NB4 (cell line): ENCODE measurements around the gene FGF14.

Source experiments
- CTCF ChIP-seq: IDR thresholded peaks from one replicate; pipeline ENCODE4 v1.5.1; 2012; ENCODE audit warnings: low read depth, low read length
- POLR2A ChIP-seq: IDR thresholded peaks from 2 replicates; pipeline ENCODE4 v1.6.1; 2011; ENCODE audit warnings: mild to moderate bottlenecking; ENCODE audit not compliant: insufficient read length; ENCODE audit errors: extremely low read depth

DNA sequence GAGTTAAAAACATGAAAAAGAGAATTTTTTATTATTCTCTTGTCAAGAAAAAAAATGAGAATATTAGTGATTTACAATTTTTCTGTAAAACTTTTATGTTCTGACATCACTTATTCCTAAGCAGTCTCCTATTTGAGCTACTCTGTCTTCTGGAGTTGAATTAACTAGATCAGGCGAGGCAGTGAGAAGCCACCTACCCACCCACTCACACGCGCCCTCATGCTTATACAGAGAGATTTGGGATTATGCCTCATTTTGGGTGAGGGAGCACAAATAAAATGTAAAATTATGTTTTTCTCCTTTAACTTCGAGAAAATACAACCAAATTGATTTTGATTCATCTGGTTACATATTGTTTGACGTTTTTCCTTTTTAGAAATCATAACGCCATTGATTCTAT lies 524.9 kb downstream of the FGF14 start:
- no peak for TF ChIP-seq CTCF
- no peak for TF ChIP-seq POLR2A
